NCI-H1105 treated with DMSO at 0.1 percent for 48 hours (cell line): ENCODE results near the gene TP53I11.

ENCODE experiments used
- DNase-seq: peaks from one replicate; lab custom pipeline; 2025; lab: John Stamatoyannopoulos, UW

Gene TP53I11

GRCh38 chr11:44885065-44885810 lies 65.4 kb downstream of the TP53I11 start:
- no peak for DNase-seq

DNA sequence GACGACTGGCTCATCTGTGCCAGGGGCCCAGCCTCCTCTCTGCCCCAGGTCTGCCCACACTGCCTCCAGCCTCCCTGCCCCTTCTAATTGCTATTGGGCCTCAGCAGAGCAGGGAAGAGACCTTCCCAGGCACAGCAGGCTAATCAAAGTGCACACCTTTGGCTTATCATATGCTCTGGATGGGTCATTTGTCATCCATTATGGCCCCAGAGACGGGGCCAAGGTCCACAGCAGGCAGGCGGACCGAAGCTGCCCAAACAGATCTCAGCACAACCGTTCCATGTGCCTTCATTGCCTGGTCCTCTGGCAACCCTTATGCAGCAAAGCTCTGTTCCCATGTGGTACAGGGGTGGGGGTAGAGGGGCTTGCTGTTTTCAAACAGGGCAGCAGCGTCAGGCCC lies 66.6 kb downstream of the TP53I11 start:
- no peak for DNase-seq

- no peak for DNase-seq
Observed at GRCh38 chr11:44883277-44883676, 67.4 kb downstream of the TP53I11 start.
